GM19467 (cell line): ENCODE data around the gene MLLT10.
"Not testable (repeated sequence)": the region's sequence is repeated elsewhere in the genome, so short reads cannot be mapped to it uniquely, and the experiment has no call there.

ENCODE experiments used
- ATAC-seq: cut with Tn5 transposase; IDR thresholded peaks from one replicate; pipeline ENCODE4 v1.9.1; 2021; ENCODE audit warnings: mild to moderate bottlenecking, moderate library complexity; ENCODE audit not compliant: unreplicated experiment

Gene MLLT10

DNA sequence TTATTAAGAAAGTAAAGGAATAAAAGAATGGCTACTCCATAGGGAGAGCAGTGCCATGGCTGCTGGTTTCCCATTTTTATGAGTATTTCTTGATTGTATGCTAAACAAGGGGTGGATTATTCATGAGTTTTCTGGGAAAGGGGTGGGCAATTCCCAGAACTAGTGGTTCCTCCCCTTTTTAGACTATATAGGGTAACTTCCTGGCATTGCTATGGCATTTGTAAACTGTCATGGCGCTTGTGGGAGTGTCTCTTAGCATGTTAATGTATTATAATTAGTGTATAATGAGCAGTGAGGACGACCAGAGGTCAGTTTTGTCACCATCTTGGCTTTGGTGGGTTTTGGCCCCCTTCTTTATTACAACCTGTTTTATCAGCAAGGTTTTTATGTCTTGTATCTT, 40.5 kb downstream of the MLLT10 start:
- not testable (repeated sequence) for ATAC-seq

DNA sequence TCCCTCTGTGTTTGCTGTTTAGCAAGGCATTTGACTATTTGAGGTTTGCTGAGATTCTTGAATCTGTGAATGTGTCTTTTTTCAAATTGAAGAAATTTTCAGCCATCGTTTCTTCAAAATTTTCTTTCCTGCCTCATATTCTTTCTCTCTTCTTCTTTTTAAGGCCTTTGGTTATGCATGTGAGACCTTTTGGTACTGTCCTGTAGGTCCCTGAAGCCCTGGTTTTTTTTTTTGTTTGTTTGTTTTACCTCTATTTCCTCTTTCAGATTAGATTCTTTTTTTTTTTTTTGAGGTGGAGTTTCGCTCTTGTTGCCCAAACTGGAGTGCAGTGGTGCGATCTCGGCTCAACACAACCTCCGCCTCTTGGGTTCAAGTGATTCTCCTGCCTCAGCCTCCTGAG, 45.3 kb downstream of the MLLT10 start:
- no peak for ATAC-seq

DNA sequence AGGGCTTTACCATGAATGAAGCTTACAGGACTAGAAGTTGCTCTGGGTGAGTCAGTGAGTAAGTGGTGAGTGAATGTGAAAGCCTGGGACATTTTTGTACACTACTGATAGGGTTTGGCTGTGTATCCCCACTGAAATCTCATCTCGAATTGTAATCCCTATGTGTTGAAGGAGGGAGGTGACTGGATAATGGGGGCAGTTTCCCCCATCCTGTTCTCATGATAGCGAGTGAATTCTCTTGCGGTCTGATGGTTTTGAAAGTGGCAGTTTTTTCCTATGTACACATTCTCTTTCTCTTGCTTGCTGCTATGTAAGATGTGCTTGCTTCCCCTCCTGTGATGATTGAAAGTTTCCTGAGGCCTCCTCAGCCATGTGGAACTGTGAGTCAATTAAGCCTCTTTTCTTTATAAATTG, 47.4 kb downstream of the MLLT10 start:
- peak; percentile 53 for ATAC-seq

DNA sequence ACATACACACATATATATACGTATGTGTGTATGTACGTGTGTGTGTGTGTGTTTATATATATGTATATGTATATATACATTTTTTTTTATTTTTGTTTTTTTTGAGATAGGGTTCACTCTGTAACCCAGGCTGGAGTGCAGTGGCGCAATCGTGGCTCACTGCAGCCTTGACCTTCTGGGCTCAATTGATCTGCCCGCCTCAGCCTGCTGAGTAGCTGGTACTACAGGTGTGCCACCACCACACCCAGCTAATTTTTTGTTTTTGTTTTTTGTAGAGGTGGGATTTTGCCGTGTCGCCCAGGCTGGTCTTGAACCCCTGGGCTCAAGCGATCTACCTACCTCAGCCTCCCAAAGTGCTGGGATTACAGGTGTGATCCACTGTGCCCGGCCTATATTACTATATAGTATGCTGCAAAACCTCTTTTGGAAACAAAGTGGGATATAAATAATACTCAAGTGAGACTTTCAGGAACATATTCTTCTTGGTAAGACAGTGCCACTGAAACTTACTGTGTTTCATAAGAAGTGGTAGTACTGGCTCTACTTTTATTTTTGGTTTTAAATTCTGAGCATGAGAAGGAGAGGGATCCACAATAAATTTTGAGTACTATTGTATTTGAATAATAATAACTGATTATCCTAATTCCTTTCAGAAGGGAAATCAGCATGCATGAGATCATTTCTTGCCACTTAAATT, 51.0 kb downstream of the MLLT10 start:
- ATAC-seq, result no peak

DNA sequence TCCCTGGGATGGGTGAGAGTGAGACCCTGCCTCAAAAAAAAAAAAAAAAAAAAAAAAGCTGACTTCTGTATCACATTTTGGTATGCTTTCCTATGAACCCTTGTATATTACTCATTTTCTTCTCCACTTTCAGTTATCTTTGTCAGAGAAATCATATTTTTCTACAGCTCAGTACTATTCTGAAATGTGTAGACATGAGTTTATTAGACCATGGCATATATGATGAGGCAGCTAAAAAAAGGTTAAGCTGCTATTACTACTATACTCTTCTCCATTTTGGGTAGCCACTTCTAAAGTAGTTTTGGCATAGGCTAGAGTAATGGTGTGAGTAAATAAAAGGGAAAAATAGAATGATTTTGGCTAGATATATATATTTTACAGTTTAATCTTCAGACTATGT, 53.4 kb downstream of the MLLT10 start:
- ATAC-seq, result no peak

DNA sequence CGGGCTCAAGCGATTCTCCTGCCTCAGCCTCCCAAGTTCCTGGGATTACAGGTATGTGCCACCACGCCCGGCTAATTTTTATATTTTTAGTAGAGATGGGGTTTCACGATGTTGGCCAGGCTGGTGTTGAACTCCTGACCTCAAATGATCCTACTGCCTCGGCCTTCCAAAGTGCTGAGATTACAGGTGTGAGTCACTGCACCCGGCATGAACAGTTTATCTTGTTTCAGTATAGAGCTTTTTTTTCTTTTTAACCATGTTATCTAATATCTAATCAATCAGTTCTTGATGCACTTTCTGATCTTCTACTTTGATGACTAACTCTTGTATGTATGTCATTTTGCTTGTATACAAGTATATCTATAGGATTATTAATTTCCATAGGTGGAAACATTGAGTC, 54.1 kb downstream of the MLLT10 start:
- ATAC-seq, result not testable (repeated sequence)

DNA sequence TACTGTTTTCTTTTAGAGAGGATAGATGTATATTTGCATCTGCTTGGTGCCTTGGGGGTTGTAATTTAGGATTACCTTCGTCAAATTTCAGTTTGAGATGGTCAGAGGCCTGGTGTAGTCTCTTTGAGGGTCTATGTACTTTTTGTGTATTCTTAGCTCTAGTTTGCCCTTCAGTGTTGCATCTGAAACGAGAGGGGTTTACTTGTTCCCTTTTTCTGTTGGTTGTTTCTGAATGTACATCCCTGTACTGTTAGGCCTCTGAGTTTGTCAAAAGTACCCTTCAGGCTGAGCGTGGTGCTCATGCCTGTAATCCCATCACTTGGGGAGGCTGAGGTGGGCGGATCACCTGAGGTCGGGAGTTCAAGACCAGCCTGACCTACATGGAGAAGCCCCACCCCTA, 60.0 kb downstream of the MLLT10 start:
- ATAC-seq, result no peak

DNA sequence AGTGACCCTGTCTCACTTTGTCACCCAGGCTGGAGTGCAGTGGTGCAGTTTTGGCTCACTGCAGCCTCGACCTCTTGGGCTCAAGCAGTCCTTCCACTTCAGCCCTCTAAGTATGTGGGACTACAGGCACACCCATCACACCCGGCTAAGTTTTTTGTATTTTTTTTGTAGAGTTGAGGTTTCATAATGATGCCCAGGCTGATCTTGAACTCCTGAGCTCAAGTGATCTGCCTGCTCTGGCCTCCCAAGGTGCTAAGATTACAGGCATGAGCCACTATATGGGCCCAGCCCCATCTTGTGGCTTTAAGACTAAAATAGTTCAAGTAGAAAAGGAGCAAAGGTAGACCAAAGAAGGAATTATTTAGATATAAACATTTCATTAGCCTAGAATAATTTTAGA, 65.5 kb downstream of the MLLT10 start:
- no peak for ATAC-seq

DNA sequence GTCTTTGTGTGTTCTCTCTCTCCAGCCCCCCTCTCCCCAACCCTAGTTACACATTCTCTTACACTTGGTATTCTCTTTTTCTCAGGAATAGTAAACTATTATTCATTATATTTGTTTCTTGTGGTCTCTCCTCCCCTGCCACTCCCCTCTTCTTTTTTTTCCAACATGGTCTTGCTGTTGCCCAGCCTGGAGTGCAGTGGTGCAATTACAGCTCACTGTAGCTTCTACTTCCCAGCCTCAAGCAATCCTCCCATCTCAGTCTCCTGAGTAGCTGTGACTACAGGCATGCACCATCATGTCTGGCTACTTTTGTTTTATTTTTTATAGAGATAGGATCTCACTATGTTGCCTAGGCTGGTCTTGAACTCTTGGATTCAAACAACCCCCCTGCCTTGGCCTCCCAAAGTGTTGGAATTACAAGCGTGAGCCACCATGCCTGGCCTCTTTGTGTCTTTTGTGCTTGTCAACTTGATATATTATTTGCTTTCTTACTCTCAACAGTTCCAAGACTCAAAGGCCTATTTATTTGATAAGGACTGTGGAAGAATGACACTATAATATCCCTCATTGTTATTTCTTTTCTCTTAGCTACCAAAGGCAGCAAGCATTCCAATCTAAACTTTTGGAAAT, 66.9 kb downstream of the MLLT10 start:
- no peak for ATAC-seq

DNA sequence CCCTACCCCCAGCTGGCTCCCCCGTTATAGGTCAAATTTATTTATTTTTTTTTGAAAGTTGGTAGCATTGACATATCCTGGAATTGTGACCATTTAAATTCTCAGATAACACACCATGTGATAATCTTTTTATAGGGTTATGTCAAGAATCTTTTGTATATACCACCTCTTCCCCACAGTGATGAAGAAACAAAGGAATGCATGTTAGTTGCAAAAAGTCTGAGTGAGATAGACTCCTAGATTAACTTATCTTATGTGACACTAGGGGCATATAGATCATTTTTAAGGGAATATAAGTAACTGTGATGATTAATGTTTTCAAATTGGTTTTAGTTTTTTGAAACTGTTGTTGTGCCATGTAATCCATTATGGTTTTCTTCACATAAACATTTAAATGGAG, 68.3 kb downstream of the MLLT10 start:
- ATAC-seq, result no peak

DNA sequence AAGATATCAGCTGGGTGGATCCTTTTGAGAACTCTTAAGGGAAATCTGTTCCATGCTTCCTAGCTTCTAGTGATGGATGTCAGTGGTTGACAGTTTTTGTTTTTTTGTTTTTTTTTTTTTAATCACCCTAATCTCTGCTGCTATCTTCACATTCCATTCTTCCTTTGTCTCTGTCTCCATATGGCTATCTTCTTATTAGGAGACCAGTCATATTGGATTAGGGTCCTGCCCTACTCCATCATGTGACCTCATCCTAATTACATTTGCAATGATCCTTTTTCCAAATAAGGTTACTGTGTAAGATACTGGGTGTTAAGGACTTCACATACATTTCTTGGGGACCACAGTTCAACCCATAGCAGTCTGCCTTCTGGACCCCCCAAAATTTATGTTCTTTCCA, 69.7 kb downstream of the MLLT10 start:
- ATAC-seq, result no peak

DNA sequence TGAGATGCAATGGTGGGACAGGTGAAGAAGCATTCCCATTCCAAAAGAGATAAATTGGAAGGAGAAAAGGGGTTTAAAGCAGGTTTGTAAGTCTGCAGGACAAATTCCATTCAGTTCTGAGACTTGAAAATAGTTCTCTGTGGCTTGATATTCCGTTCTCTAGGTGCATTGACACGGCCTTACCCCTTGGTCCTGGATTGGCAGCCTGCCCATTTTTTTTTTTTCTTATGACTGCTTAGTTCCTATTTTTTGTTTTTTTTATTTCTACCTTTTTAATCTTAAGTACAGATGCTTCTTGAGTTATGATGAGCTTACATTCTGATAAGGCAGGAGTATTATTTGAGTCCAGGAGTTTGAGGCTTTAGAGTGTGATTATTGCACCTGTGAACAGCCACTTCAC, 70.6 kb downstream of the MLLT10 start:
- ATAC-seq, result no peak

DNA sequence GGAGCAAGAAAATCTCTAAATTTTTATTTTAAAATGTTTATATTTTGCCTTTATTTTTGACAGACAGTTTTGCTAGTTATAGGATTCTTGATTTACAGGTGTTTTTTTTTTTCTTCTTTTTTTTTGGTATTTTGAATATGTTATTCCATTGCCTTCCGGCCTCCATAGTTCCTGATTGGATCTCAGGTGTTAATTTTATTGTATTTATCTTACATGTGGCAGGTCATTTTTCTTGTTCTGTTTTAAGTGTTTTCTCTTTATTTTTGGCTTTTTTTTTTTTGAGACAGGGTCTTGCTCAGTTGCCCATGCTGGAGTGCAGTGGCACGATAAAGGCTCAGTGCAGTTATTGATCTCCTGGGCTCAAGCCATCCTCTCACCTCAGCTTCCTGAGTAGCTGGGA, 73.9 kb downstream of the MLLT10 start:
- no peak for ATAC-seq

DNA sequence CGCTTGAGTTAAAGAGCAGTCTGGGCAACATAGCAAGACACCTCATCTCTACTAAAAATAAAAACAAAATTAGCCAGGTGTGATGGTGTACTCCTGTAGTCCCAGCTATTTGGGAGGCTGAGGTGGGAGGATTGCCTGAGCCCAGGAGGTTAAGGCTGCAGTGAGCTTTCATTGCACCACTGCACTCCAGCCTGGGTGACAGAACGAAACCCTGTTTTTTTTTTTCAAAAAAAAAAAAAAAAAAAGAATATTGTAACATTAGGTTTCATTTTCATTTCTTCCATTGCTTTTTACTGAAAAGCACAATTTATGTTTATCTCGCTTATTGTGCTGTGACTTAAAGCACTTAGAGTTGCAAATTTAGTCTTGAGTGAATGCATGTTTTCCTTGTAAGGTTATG, 80.0 kb downstream of the MLLT10 start:
- ATAC-seq, result no peak

DNA sequence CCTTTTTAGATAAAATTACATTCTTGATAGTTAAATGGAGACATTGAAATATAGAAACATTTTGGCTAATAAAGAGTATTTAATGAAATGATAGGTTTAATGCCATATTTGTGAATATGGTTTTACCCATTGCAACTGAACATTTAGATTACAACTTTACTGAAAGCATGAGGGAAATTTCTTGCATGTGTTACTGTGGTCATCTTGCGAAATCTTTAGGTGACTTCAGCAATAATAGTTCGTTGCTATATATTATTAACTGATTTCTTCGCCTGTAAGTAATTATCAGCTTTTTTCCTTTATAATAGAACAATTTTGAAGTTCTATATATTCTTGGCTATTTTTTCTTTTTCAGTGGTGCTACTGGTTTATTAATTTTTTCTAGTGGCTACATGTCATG, 83.2 kb downstream of the MLLT10 start:
- no peak for ATAC-seq

DNA sequence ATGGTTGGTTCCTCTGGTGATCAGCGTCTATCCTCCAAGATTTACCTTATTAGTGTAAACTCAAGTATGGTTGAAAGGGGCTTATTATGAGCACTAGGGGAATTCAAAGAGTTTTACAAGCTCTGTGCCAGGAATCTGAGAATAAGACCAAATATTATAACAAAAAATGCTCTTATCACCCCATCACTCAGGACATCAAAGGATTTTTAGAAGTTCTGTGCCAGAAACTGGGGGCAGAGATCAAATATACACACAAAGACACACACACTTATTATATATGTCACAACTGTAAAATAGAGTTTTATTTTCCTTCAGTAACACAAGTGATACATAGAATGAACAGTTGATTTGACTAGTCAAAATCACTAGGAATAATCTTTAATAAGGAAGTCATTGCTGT, 89.3 kb downstream of the MLLT10 start:
- ATAC-seq, result no peak

DNA sequence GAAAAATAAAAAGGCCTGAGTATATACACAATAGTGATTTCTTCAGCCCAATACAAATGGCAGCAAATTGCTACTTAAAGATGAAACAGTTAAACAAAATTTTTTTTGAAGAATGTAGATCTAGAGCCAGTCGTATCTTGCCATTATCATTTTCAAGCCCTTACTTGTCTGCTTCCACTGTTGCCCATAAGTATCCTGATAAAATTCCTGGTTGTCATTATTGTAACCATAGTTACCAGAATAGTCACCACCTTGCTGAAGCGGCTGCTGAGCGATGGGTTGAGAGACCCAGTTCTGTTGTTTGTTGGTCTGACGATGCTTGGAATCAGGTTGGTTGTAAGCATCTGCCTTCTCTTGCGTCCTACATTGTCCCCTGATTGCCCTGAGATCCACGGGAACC, 90.4 kb downstream of the MLLT10 start:
- ATAC-seq, result not testable (repeated sequence)

DNA sequence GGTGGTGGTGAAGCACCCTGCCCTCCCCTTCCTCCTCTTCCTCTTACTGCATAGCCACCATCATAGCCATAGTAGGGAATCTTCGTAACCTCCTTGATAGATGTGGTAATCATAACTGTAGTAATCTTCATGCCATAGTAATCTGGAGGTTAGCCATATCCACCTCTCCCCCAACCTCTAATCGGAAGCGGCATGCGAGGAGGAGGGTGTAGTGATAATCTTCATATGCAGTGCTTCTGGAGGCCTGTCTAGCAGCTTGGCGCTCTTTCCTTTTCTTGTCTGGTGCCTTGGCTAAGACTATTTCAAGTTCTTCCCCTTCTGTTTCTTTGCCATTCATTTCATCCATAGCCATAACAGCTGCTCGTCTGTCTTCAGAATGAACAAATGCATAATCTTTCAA, 90.9 kb downstream of the MLLT10 start:
- no peak for ATAC-seq

DNA sequence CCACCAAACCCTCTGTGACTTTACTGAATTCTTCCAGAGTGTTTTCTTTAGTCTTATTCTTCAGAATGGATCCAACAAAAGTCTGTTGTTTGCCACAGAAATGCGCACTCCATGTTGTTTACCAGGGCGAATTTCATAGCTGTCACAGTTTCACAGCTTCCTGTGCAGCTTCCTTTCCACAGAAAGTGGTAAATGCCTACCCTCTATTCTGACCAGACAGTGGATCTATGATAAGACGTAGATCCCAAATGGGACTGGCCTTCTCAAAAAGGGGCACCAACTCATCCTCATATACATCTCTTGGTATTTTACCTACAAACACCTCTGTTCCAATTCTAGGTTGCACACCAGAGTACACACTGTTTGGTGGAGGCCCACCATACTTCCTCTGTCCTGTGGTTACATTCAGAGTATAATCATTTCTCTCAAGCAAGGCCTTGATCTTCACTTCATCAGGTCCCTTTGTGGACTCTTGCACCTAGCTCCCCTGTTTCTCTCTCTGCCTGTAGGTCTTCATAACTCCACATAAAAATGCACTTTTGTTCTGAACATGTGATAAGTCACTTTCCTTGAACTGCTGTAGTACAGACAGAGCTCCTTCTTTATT, 91.7 kb downstream of the MLLT10 start:
- no peak for ATAC-seq

DNA sequence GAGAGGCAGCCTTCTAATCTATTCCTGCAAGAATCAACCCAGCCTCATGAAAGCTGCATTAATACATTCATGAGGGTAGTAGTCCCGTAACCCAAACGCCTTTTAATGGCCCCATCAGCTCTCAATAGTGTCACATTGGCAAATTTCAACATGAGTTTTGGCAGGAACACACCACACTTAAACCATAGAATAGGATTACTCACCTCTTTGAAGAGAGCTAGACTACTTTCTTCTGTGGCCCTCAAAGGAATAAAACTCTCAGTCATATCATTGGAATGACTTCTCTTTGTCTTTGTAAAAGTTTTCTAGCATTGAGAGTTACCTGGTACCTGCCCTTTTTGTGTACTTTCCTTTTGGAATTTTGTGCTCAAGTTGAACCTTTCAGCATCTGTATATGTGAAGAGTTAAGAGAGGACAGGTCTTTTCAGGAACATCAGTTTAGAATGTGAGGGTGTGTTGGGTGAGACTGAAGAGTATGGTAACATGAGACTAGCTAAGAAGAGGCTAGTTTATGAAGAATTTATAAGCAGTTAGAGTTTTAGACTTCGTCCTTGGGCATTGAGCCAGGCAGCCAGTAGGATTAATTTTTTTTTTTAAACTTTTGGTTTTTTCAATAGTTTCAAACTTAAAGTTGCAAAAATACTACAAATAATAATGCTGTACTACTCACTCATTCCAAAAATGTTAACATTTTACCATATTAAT, 92.6 kb downstream of the MLLT10 start:
- no peak for ATAC-seq

DNA sequence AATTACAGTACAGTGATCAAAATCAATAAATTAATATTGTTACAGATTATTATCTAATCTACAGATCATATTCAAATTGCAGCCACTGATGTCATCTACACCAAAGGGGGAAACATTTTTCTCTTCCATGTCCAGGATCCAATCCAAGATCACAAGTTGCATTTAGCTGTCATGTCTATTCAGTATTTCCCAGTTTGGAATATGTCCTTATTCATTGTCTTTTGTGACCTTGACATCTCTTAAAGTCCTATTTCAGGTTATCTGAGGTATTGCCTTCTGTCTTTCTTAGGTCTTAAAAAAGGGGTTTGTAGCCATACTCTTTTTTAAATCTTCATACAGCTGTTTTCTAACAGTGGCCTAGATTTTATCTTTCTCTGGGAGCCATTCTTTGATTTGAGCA, 93.3 kb downstream of the MLLT10 start:
- ATAC-seq, result no peak

DNA sequence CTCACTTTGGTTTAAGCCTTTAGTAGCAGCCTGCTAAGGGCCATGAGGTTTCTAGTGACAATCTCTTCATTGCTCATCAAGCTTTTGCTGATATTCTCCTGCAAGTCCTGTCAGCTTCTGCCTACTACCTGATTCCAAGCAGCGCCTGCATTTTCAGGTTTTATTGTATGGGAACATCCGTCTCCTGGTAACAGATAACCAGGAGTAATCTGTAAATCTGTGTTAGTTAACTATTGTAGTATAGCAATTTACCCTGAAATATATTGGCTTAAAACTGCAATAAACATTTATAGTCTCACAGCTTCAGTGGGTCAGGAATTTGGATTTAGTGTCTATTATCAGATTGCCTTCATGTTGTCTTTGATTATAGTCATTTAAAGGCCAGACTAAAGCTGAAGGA, 94.0 kb downstream of the MLLT10 start:
- no peak for ATAC-seq
